ENCODE data around the gene FXYD3.

The FXYD3 gene

GRCh38 chr19:35115177-35115951, at the start of gene FXYD3:
FXYD3 (plus strand) TSS chr19:35115823; CDS start chr19:35119377, 3,554 bp downstream.
- DNase-seq (ENCODE audit: low read depth, low spot score): no peak

- no peak for DNase-seq (ENCODE audit: low read depth, low spot score)
Observed at GRCh38 chr19:35066121-35066520, 49.5 kb upstream of the FXYD3 start.

- DNase-seq (ENCODE audit: low read depth, low spot score): peak; percentile 44
Observed at GRCh38 chr19:35066691-35067563, 48.7 kb upstream of the FXYD3 start.

- DNase-seq (ENCODE audit: low read depth, low spot score): no peak
Observed at GRCh38 chr19:35068941-35069634, 46.5 kb upstream of the FXYD3 start.

- DNase-seq (ENCODE audit: low read depth, low spot score): no peak
Observed at GRCh38 chr19:35069696-35070095, 45.9 kb upstream of the FXYD3 start.

GRCh38 chr19:35070471-35070870, 45.2 kb upstream of the FXYD3 start:
- no peak for DNase-seq (ENCODE audit: low read depth, low spot score)

- no peak for DNase-seq (ENCODE audit: low read depth, low spot score)
Observed at GRCh38 chr19:35073516-35073915, 42.1 kb upstream of the FXYD3 start.

GRCh38 chr19:35073941-35074340, 41.7 kb upstream of the FXYD3 start:
- no peak for DNase-seq (ENCODE audit: low read depth, low spot score)

- no peak for DNase-seq (ENCODE audit: low read depth, low spot score)
Observed at GRCh38 chr19:35074426-35075201, 41.0 kb upstream of the FXYD3 start.

- DNase-seq (ENCODE audit: low read depth, low spot score): no peak
Observed at GRCh38 chr19:35075202-35076025, 40.2 kb upstream of the FXYD3 start.

GRCh38 chr19:35076026-35076370, 39.6 kb upstream of the FXYD3 start:
- DNase-seq (ENCODE audit: low read depth, low spot score): no peak

GRCh38 chr19:35076657-35077056, 39.0 kb upstream of the FXYD3 start:
- no peak for DNase-seq (ENCODE audit: low read depth, low spot score)

GRCh38 chr19:35077411-35078223, 38.0 kb upstream of the FXYD3 start:
- no peak for DNase-seq (ENCODE audit: low read depth, low spot score)

GRCh38 chr19:35079826-35080225, 35.8 kb upstream of the FXYD3 start:
- DNase-seq (ENCODE audit: low read depth, low spot score): no peak

- DNase-seq (ENCODE audit: low read depth, low spot score): no peak
Observed at GRCh38 chr19:35080613-35081170, 34.9 kb upstream of the FXYD3 start.

GRCh38 chr19:35081201-35081600, 34.4 kb upstream of the FXYD3 start:
- DNase-seq (ENCODE audit: low read depth, low spot score): no peak

GRCh38 chr19:35083691-35084508, 31.7 kb upstream of the FXYD3 start:
- no peak for DNase-seq (ENCODE audit: low read depth, low spot score)

GRCh38 chr19:35084509-35084762, 31.2 kb upstream of the FXYD3 start:
- no peak for DNase-seq (ENCODE audit: low read depth, low spot score)

GRCh38 chr19:35085947-35086346, 29.7 kb upstream of the FXYD3 start:
- DNase-seq (ENCODE audit: low read depth, low spot score): no peak
